ENCODE results near the gene HCRTR1.
A peak's percentile ranks its signal among the peaks of the same experiment; 100 is the strongest.

HCRTR1 gene

GRCh38 chr1:31668303-31668883 is 50.9 kb downstream of the HCRTR1 start:
- DNase-seq, result no peak

DNA sequence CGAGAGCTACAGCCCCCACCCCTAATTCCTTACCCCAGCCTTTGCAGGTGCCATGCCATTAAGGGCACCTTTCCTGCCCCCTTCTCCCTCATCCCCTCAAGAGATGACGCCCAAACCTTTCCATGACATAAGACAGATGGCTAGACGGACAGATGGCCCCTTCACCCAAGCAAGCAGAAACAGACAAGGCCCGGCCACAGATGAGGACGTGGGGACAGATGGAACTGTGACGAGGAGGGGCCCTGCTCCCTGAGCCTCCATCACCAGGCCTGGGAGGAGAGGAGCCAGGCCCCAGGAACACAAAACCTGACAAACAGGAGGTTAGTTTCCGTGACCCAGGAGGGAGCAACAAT is 51.9 kb downstream of the HCRTR1 start:
- no peak for DNase-seq

GRCh38 chr1:31669786-31670592 is 52.5 kb downstream of the HCRTR1 start:
- peak; percentile 32 for DNase-seq

- no peak for DNase-seq
Observed at GRCh38 chr1:31670593-31670964, 53.1 kb downstream of the HCRTR1 start.

DNA sequence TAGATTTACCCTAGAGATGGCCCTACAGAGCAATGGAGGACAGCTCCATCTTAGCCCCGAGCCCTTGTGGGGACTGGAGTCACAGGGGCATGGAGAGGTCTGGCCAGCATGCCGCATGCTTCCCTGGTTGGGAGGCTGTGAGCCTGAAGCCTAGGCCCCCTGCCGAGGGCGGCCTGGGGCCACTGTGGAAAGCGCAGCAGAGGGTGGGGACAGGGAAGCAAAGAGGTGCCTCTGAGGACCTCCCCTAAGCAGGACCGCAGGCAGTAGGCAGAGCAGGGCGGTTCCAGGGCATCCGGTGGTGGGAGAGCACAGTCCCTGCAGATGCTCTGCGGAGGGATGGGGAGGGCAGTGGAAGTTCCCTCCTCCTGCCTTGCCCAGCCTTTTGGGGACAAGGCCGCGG is 53.7 kb downstream of the HCRTR1 start:
- no peak for DNase-seq

- no peak for DNase-seq
Observed at GRCh38 chr1:31671561-31672201, 54.2 kb downstream of the HCRTR1 start.

GRCh38 chr1:31672986-31673385 is 55.5 kb downstream of the HCRTR1 start:
- no peak for DNase-seq

DNA sequence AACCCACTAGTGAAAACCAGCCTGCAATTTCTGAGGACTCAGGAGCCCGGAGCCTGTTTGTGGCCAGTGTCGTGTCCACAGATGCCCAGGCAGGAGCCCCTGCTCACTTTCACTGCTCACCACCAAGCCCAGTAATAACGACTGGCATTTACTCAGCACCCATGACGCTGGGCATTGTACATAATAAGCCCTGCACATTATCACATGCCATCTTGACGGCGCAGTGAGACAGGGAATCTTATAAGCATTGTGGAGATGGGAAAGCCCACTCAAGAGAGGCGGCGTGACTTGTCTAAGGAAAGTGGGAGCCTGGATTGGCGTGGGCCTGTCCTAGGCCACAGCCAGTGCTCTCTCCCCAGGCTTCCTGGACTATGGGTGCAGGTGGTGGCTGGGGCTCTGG is 55.9 kb downstream of the HCRTR1 start:
- no peak for DNase-seq

DNA sequence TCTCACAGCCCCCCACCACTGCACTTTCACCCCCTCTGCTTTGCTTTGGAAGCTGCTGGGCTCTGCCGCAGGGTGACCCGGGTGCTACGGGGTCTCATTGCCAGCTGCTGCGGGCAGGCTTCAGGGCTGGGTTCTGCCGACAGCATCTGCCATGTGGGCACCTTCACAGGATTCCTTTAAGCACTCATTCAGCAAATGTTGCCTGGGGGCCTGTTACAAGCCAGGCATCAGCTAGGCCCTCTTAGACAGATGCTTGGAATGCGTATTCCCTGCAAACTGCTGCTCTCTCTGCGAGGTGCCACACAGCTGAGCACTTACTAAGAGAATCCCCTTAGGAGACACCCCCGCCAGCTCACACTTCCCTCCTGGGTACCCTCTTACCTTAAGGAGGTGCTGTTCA is 57.1 kb downstream of the HCRTR1 start:
- DNase-seq, result no peak

DNA sequence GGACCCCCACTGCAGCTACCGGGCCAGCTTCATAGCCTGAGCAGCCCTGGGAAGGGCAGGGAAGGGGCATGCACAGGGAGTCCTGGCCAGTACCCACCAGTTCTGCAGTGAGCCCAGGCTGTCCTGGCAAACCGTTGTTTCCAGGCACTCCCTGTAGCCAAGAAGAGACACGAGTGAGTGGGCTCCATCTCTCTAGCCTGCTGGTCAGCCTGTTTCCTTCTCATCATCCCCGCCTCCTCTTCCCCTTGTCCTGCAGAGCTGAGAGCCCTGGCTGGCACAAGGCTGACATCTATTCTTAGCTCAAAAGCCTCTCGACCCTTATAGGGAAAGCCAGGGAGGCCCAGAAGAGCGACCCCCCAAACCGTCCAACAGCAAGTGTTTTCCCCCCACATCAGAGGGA is 57.7 kb downstream of the HCRTR1 start:
- no peak for DNase-seq

GRCh38 chr1:31675756-31676155 is 58.3 kb downstream of the HCRTR1 start:
- DNase-seq, result no peak

All from fibroblast of skin of abdomen (primary cell).